PC-3 (cell line): Measurements from ENCODE around the gene METTL24.

Experiments
- CTCF ChIP-seq: fragments of 300-600 bp; sonication (generic); conservative IDR thresholded peaks from 2 replicates; pipeline ENCODE4 v1.5.1; 2017; ENCODE audit warnings: antibody characterized with exemption, low read depth, mild to moderate bottlenecking, low read length
- EZH2 ChIP-seq: fragments of 300-600 bp; sonication (generic); IDR thresholded peaks from one replicate; pipeline ENCODE4 v1.6.1; 2017; ENCODE audit warnings: antibody characterized with exemption, mild to moderate bottlenecking, low read length; ENCODE audit not compliant: unreplicated experiment
- EZH2phosphoT487 ChIP-seq: fragments of 300-600 bp; sonication (generic); IDR thresholded peaks from 2 replicates; pipeline ENCODE4 v1.6.1; 2018; ENCODE audit warnings: mild to moderate bottlenecking, antibody characterized with exemption, low read length, borderline replicate concordance

- no peak for TF ChIP-seq CTCF
- TF ChIP-seq EZH2phosphoT487 = no peak
- no peak for TF ChIP-seq EZH2
These were observed 31.7 kb upstream of the METTL24 start for GRCh38 chr6:110389689-110390382.
